Liver (tissue), 9 donors: ENCODE data around the gene LRRFIP2. TPM values are rescaled to one million over a fixed set of nuclear protein-coding genes. Genes with fewer than 3 reads are reported as not detected.

Experiments
- DNase-seq: peaks from one replicate; pipeline ENCODE4 v3.0.0-alpha.2; 2017; ENCODE audit warnings: low spot score
- H3K27ac ChIP-seq, 2 donors: one replicate each; pipeline ENCODE4 v1.7.0; 2013; ENCODE audit warnings: inconsistent platforms in 2 of 2, low read length in 2 of 2, control low read depth in 1 of 2, low read depth in 1 of 2, mild to moderate bottlenecking in 1 of 2
- H3K27me3 ChIP-seq, 4 donors: one replicate each; pipeline versions ENCODE4 v1.6.1 to v1.7.0; 2013; ENCODE audit warnings: low read length in 3 of 4, inconsistent platforms in 1 of 4, mild to moderate bottlenecking in 1 of 4, moderate library complexity in 1 of 4; ENCODE audit not compliant: control insufficient read depth in 4 of 4, insufficient read depth in 4 of 4
- H3K36me3 ChIP-seq, 4 donors: one replicate each; pipeline versions ENCODE4 v1.6.1 to v1.7.0; 2013; ENCODE audit warnings: low read length in 3 of 4, mild to moderate bottlenecking in 3 of 4, low read depth in 1 of 4, moderate library complexity in 1 of 4; ENCODE audit not compliant: control insufficient read depth in 4 of 4, insufficient read depth in 3 of 4
- H3K4me1 ChIP-seq, 4 donors: one replicate each; pipeline versions ENCODE4 v1.6.1 to v1.7.0; 2013; ENCODE audit warnings: low read length in 3 of 4, mild to moderate bottlenecking in 3 of 4, moderate library complexity in 1 of 4; ENCODE audit not compliant: control insufficient read depth in 4 of 4, insufficient read depth in 4 of 4
- H3K4me3 ChIP-seq, 3 donors: one replicate each; pipeline versions ENCODE4 v1.6.1 to v1.7.0; 2013; ENCODE audit warnings: low read length in 3 of 3, control low read depth in 1 of 3, low read depth in 1 of 3, mild to moderate bottlenecking in 1 of 3
- H3K9ac ChIP-seq, 2 donors: one replicate each; pipeline ENCODE4 v1.7.0; 2013; ENCODE audit warnings: low read length in 2 of 2, mild to moderate bottlenecking in 2 of 2, moderate library complexity in 2 of 2, control low read depth in 1 of 2, low read depth in 1 of 2
- H3K9me3 ChIP-seq, 4 donors: one replicate each; pipeline versions ENCODE4 v1.6.1 to v1.7.0; 2013; ENCODE audit warnings: low read length in 3 of 4; ENCODE audit not compliant: control insufficient read depth in 4 of 4
- ATF3 ChIP-seq: IDR thresholded peaks from 2 replicates; pipeline ENCODE4 v1.6.1; 2016; ENCODE audit warnings: antibody characterized with exemption
- CTCF ChIP-seq: fragments of 150-350 bp; IDR thresholded peaks from 2 replicates; pipeline ENCODE4 v1.5.1; 2017; ENCODE audit warnings: improper control_type of control experiment, low read depth, low read length; ENCODE audit not compliant: missing input control
- EGR1 ChIP-seq, 2 donors: IDR thresholded peaks; 2 replicates each; pipeline ENCODE4 v1.6.1; 2016 to 2018; ENCODE audit warnings: antibody characterized with exemption in 2 of 2, low read depth in 2 of 2
- FOXA1 ChIP-seq: IDR thresholded peaks from 2 replicates; pipeline ENCODE4 v1.6.1; 2016; ENCODE audit warnings: antibody characterized with exemption
- FOXA2 ChIP-seq: IDR thresholded peaks from 2 replicates; pipeline ENCODE4 v1.6.1; 2016; ENCODE audit warnings: antibody characterized with exemption
- GABPA ChIP-seq, 2 donors: IDR thresholded peaks in 1 of 2; conservative IDR thresholded peaks in 1 of 2; 2 replicates each; pipeline ENCODE4 v1.6.1; 2016; ENCODE audit warnings: antibody characterized with exemption in 2 of 2, mild to moderate bottlenecking in 1 of 2, moderate library complexity in 1 of 2
- HNF4A ChIP-seq, 2 donors: conservative IDR thresholded peaks; 2 replicates each; pipeline ENCODE4 v1.6.1; 2016; ENCODE audit warnings: antibody characterized with exemption in 2 of 2, mild to moderate bottlenecking in 2 of 2
- HNF4G ChIP-seq: IDR thresholded peaks from 2 replicates; pipeline ENCODE4 v1.6.1; 2016; ENCODE audit warnings: antibody characterized with exemption
- JUND ChIP-seq, 2 donors: IDR thresholded peaks; 2 replicates each; pipeline ENCODE4 v1.6.1; 2016; ENCODE audit warnings: antibody characterized with exemption in 2 of 2
- MAX ChIP-seq: IDR thresholded peaks from 2 replicates; pipeline ENCODE4 v1.6.1; 2016; ENCODE audit warnings: antibody characterized with exemption
- NR2F2 ChIP-seq: IDR thresholded peaks from 2 replicates; pipeline ENCODE4 v1.6.1; 2016; ENCODE audit warnings: antibody characterized with exemption
- RAD21 ChIP-seq, 2 donors: IDR thresholded peaks; 2 replicates each; pipeline ENCODE4 v1.6.1; 2016; ENCODE audit warnings: antibody characterized with exemption in 2 of 2, mild to moderate bottlenecking in 2 of 2
- REST ChIP-seq: IDR thresholded peaks from 2 replicates; pipeline ENCODE4 v1.6.1; 2016; ENCODE audit warnings: antibody characterized with exemption, mild to moderate bottlenecking
- RXRA ChIP-seq, 2 donors: IDR thresholded peaks; 2 replicates each; pipeline ENCODE4 v1.6.1; 2017 to 2018; ENCODE audit warnings: antibody characterized with exemption in 2 of 2, mild to moderate bottlenecking in 1 of 2
- SP1 ChIP-seq: IDR thresholded peaks from 2 replicates; pipeline ENCODE4 v1.6.1; 2018; ENCODE audit warnings: antibody characterized with exemption, mild to moderate bottlenecking
- TAF1 ChIP-seq: conservative IDR thresholded peaks from 2 replicates; pipeline ENCODE4 v1.6.1; 2016; ENCODE audit warnings: antibody characterized with exemption, mild to moderate bottlenecking
- YY1 ChIP-seq: IDR thresholded peaks from 2 replicates; pipeline ENCODE4 v1.6.1; 2016; ENCODE audit warnings: antibody characterized with exemption, mild to moderate bottlenecking
- ZBTB33 ChIP-seq: IDR thresholded peaks from 2 replicates; pipeline ENCODE4 v1.6.1; 2016; ENCODE audit warnings: antibody characterized with exemption
- polyA plus RNA-seq, 2 donors: library from polyadenylated mRNA; stranded (reverse) in 1 of 2; unstranded in 1 of 2; fragments of 200-250 nt in 1 of 2; fragments of >200 nt in 1 of 2; fragmentation: Nextera tagmentation in 1 of 2; extraction: Ambion mirVana in 1 of 2; gene quantifications; one replicate each; pipeline versions ENCODE4 v1.2.1 to v1.2.3, GENCODE V29; 2013 to 2015
- total RNA-seq, 2 donors: library from RNA; depleted of rRNA; stranded (reverse); fragments of >200 nt; gene quantifications; one replicate each; pipeline ENCODE4 v1.2.3, GENCODE V29; 2014
- donor health status: healthy.
- donor health status: healthy.
- donor health status: healthy.
- donor health status: healthy.
- donor health status: healthy.

LRRFIP2 gene
- total and polyA plus RNA-seq, 4 donors, result 22.6 to 56.9 (median 39.8) TPM

GRCh38 chr3:37117548-37117947, 56.8 kb downstream of the LRRFIP2 start:
- TF ChIP-seq ZBTB33 (no peak), RXRA (IDR thresholded peaks at IDR 0.05) (peak in 1 of 2 donors; percentile 10), FOXA1 (no peak), RAD21 (IDR thresholded peaks at IDR 0.05) (no peak), NR2F2 (no peak), EGR1 (IDR thresholded peaks at IDR 0.05; ENCODE audit: low read depth in 2 of 2) (no peak), TAF1 (no peak), YY1 (no peak), REST (no peak), CTCF (no peak), FOXA2 (no peak), SP1 (no peak), MAX (no peak), JUND (IDR thresholded peaks at IDR 0.05) (no peak), HNF4G (peak; percentile 23), GABPA (IDR thresholded peaks at IDR 0.05 in 1 of 2, conservative IDR thresholded peaks at IDR 0.05 in 1 of 2) (no peak), HNF4A (conservative IDR thresholded peaks at IDR 0.05) (peak; percentile 65 to 66), ATF3 (no peak)
- Histone ChIP-seq H3K36me3 (peaks cover 0 to 2% (median 0%) of the 10 kb centered on the region in 4 donors), H3K27ac (no peak overlapping the region), H3K9me3 (no peaks in the 10 kb centered on the region), H3K27me3 (no peaks in the 10 kb centered on the region), H3K4me3 (no peak overlapping the region), H3K4me1 (peaks cover 2 to 10% (median 5%) of the 10 kb centered on the region in 4 donors), H3K9ac (peak overlapping the region in 1 of 2 donors; percentile 16)
- DNase-seq, result no peak
